ENCODE measurements around the gene SPR. TPM values are rescaled to one million over a fixed set of nuclear protein-coding genes. Genes with fewer than 3 reads are reported as not detected.
A peak's percentile ranks its signal among the peaks of the same experiment; 100 is the strongest.

The SPR gene
- total and polyA plus RNA-seq, 2 of the 13 experiments (the other 11 are each of a cell fraction or from before 2014, with no cell fraction given), result 34.0 to 96.0 TPM

DNA sequence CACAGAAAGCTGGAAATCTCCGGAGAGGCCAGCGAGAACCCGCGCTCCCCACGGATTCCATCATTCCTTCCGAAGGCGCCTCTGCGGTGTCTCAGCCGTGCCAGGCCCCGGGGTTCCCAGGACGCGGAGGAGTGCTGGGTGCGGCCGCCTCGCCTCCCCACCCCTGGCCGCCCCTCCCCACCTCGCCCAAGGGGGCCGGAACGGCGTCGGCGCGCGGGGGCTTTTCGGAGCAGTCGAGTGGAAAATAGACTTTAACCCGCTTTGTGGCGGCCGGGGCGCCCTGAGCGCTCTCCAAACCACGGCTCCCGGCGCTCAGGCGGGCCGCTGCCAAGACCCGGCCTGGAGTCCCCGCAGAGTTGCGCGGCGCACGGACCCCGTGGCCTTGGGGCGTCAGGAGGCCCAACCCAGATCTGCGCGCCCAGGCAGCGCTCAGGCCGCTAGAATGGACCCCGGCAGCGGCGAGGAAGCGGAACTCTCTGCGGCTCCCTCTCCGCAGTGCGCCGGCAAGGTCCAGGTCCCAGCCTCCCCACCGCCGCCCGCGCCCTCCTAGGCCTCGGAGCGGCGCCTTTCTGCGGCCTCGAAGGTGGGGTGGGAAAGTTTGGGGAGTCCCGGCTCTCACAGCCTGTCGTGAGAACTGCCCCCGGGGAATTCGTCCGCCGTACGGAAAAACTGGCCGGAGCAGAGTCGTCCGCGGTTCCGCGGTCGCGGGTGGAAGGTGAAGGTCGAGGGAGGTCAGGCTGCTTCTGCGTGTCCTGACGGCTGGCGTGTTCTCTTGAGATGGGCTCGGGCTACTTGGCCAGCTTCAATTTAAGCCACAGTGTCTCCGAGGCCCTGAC, 28.9 kb downstream of the SPR start (continued):
- no peak for TF ChIP-seq ASH2L (IDR thresholded peaks at IDR 0.05; ENCODE audit: insufficient read length, low read depth, low read length)
- peak; percentile 43 for TF ChIP-seq SAP130 (CRISPR knock-in tag; IDR thresholded peaks at IDR 0.05; ENCODE audit: low read depth)
- TF ChIP-seq ZSCAN12 (CRISPR knock-in tag; IDR thresholded peaks at IDR 0.05), result no peak
- no peak for TF ChIP-seq RBAK (CRISPR knock-in tag; IDR thresholded peaks at IDR 0.05)
- peak; percentile 54; the same call in 1 of the 2 replicates for TF ChIP-seq ZMYM2 (CRISPR knock-in tag; IDR thresholded peaks at IDR 0.05)
- peak; percentile 82 for TF ChIP-seq HDAC1 (CRISPR knock-in tag; IDR thresholded peaks at IDR 0.05)
- TF ChIP-seq THAP9 (CRISPR knock-in tag; IDR thresholded peaks at IDR 0.05; ENCODE audit: borderline replicate concordance), result no peak
- TF ChIP-seq, protein P1, sequence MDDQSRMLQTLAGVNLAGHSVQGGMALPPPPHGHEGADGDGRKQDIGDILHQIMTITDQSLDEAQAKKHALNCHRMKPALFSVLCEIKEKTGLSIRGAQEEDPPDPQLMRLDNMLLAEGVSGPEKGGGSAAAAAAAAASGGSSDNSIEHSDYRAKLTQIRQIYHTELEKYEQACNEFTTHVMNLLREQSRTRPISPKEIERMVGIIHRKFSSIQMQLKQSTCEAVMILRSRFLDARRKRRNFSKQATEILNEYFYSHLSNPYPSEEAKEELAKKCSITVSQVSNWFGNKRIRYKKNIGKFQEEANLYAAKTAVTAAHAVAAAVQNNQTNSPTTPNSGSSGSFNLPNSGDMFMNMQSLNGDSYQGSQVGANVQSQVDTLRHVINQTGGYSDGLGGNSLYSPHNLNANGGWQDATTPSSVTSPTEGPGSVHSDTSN (CRISPR knock-in tag; IDR thresholded peaks at IDR 0.05; ENCODE audit: borderline replicate concordance), result no peak
- TF ChIP-seq ZC3H13 (CRISPR knock-in tag; IDR thresholded peaks at IDR 0.05), result no peak; the same call in 1 of the 2 replicates
- TF ChIP-seq, protein P2, sequence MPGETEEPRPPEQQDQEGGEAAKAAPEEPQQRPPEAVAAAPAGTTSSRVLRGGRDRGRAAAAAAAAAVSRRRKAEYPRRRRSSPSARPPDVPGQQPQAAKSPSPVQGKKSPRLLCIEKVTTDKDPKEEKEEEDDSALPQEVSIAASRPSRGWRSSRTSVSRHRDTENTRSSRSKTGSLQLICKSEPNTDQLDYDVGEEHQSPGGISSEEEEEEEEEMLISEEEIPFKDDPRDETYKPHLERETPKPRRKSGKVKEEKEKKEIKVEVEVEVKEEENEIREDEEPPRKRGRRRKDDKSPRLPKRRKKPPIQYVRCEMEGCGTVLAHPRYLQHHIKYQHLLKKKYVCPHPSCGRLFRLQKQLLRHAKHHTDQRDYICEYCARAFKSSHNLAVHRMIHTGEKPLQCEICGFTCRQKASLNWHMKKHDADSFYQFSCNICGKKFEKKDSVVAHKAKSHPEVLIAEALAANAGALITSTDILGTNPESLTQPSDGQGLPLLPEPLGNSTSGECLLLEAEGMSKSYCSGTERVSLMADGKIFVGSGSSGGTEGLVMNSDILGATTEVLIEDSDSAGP (CRISPR knock-in tag; IDR thresholded peaks at IDR 0.05; ENCODE audit: borderline replicate concordance), result no peak; the same call in 1 of the 2 replicates
- TF ChIP-seq HNRNPL (IDR thresholded peaks at IDR 0.05; ENCODE audit: low read depth, low read length), result no peak
- TF ChIP-seq ZNF790 (CRISPR knock-in tag; IDR thresholded peaks at IDR 0.05; ENCODE audit: borderline replicate concordance), result peak; percentile 51
- TF ChIP-seq FOXK2 (IDR thresholded peaks at IDR 0.05), result no peak
- no peak for TF ChIP-seq HMGXB3 (CRISPR knock-in tag; IDR thresholded peaks at IDR 0.05; ENCODE audit: borderline replicate concordance)
- no peak for TF ChIP-seq HMGA1 (CRISPR knock-in tag; conservative IDR thresholded peaks at IDR 0.05)
- TF ChIP-seq MAFG (CRISPR knock-in tag; IDR thresholded peaks at IDR 0.05), result no peak; the same call in 1 of the 2 replicates
- TF ChIP-seq PREB (CRISPR knock-in tag; IDR thresholded peaks at IDR 0.05), result no peak
